Measurements from ENCODE around the gene SIRPA. TPM values are rescaled to one million over a fixed set of nuclear protein-coding genes. Genes with fewer than 3 reads are reported as not detected.

Gene SIRPA
- total RNA-seq, 1 experiment from 2014 or later = 0.30 TPM

DNA sequence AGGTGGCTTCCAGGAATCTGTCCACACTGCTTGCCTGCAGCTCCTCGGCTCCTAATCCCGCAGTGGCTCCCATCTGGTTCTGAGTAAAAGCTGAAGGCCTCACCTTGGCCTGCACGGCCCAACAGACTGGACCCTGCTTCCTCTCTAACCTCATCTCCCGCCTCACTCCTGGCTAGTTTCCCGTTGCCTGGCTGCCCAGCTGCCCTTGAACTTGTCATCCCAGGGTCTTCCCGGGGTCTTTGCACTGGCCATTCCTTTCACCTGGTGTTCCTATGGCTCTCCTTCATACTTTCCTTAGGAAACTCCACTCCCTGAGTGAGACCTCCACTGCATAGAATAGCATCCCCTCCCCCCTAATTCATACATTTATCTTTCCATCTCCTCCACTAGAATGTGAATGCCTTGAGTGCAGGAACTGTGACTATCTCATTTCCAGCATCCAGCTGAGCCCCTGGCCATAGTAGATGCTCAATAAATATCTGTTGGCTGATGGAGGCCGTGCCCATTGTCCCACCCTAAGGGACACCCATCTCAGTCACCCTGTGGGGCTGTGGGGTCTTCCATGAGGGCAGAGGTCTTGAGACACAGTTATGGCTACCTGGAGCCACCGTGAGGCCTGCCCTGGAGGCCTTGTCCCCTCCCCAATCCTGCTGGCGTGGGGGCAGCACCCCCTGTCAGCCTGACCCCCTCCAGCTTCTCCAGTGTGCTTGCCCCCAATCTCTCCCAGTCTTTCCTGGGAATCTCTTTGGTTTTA, 9.1 kb upstream of the SIRPA start:
- no peaks in the 10 kb centered on the region for H3K27me3 ChIP-seq (ENCODE audit: low read length)
- H3K9me2 ChIP-seq (replicated peaks; ENCODE audit: insufficient read depth, low read length) = no peaks in the 10 kb centered on the region
- H3K4me1 ChIP-seq (ENCODE audit: low read length) = peaks cover 2% of the 10 kb centered on the region; the same call in 1 of the 2 replicates
- no peak overlapping the region for H2AFZ ChIP-seq (ENCODE audit: low read length)
- H3K4me2 ChIP-seq (ENCODE audit: low read depth, low read length, poor library complexity, severe bottlenecking) = no peak overlapping the region
- H4K20me1 ChIP-seq (ENCODE audit: insufficient read depth, low read depth, low read length) = peaks cover 7% of the 10 kb centered on the region; the same call in 1 of the 2 replicates
- H3K36me3 ChIP-seq (ENCODE audit: insufficient read depth, low read length) = no peaks in the 10 kb centered on the region
- H3K27ac ChIP-seq (ENCODE audit: low read length) = no peak overlapping the region
- no peak overlapping the region for H3K4me3 ChIP-seq (ENCODE audit: low read length)
- H3K9ac ChIP-seq (ENCODE audit: low read length) = no peak overlapping the region
- H3K9me3 ChIP-seq (ENCODE audit: low read length) = no peaks in the 10 kb centered on the region
- DNase-seq = no peak
- no peaks in the 10 kb centered on the region for H3K79me2 ChIP-seq (ENCODE audit: low read length)

DNA sequence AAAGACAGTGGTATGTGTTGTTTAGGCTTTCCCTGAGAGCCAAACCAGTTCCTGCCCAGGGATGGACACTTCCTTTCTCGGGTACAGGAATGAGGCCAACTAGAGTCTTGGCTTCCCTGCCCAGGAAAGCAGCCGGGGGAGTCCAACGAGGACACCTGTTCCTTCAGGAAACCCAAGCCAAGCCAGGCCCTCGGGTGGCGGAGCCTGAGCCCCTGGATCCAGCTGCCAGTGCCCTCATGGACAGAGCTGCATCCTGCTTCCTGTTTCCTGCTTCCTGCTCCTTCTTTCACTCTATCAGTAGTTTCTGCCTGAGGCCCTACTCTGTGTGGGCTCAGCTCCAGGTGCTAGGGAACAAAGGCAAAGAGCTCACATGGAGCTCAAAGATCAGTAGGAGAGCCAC, 7.9 kb upstream of the SIRPA start:
- no peaks in the 10 kb centered on the region for H3K36me3 ChIP-seq (ENCODE audit: insufficient read depth, low read length)
- H3K9ac ChIP-seq (ENCODE audit: low read length) = no peak overlapping the region
- H2AFZ ChIP-seq (ENCODE audit: low read length) = no peak overlapping the region
- no peaks in the 10 kb centered on the region for H3K27me3 ChIP-seq (ENCODE audit: low read length)
- H3K9me3 ChIP-seq (ENCODE audit: low read length) = no peaks in the 10 kb centered on the region
- H3K4me1 ChIP-seq (ENCODE audit: low read length) = peaks cover 2% of the 10 kb centered on the region; the same call in 1 of the 2 replicates
- no peaks in the 10 kb centered on the region for H3K79me2 ChIP-seq (ENCODE audit: low read length)
- DNase-seq = no peak
- H3K4me3 ChIP-seq (ENCODE audit: low read length) = no peak overlapping the region
- H4K20me1 ChIP-seq (ENCODE audit: insufficient read depth, low read depth, low read length) = no peaks in the 10 kb centered on the region
- H3K27ac ChIP-seq (ENCODE audit: low read length) = no peak overlapping the region
- no peaks in the 10 kb centered on the region for H3K9me2 ChIP-seq (replicated peaks; ENCODE audit: insufficient read depth, low read length)
- no peak overlapping the region for H3K4me2 ChIP-seq (ENCODE audit: low read depth, low read length, poor library complexity, severe bottlenecking)

DNA sequence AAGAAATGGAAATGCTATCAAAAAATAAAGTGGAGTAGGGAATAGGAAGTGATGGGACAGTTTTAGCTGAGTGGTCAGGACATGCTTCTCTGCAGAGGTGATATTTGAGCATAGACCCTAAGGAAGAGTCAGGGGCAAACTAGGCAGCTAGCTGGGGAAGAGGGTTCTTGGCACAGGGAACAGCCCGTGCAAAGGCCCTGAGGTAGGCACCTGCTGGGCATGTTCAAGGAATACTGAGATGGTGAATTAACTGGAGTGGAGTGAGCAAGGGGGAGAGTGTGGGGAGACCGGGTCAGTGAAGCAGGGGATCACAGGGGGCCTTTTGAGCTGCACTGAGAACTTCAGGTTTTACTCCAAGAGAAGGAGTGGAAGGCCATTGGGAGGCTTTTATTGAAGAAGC, 7.5 kb upstream of the SIRPA start:
- Histone ChIP-seq H3K9ac (ENCODE audit: low read length) (no peak overlapping the region), H3K4me3 (ENCODE audit: low read length) (no peak overlapping the region), H3K9me2 (replicated peaks; ENCODE audit: insufficient read depth, low read length) (no peaks in the 10 kb centered on the region), H3K4me2 (ENCODE audit: low read depth, low read length, poor library complexity, severe bottlenecking) (no peak overlapping the region), H4K20me1 (ENCODE audit: insufficient read depth, low read depth, low read length) (no peaks in the 10 kb centered on the region), H3K27me3 (ENCODE audit: low read length) (no peaks in the 10 kb centered on the region), H2AFZ (ENCODE audit: low read length) (no peak overlapping the region), H3K9me3 (ENCODE audit: low read length) (no peaks in the 10 kb centered on the region), H3K4me1 (ENCODE audit: low read length) (peaks cover 2% of the 10 kb centered on the region; the same call in 1 of the 2 replicates), H3K27ac (ENCODE audit: low read length) (no peak overlapping the region), H3K79me2 (ENCODE audit: low read length) (no peaks in the 10 kb centered on the region), H3K36me3 (ENCODE audit: insufficient read depth, low read length) (no peaks in the 10 kb centered on the region)
- no peak for DNase-seq

DNA sequence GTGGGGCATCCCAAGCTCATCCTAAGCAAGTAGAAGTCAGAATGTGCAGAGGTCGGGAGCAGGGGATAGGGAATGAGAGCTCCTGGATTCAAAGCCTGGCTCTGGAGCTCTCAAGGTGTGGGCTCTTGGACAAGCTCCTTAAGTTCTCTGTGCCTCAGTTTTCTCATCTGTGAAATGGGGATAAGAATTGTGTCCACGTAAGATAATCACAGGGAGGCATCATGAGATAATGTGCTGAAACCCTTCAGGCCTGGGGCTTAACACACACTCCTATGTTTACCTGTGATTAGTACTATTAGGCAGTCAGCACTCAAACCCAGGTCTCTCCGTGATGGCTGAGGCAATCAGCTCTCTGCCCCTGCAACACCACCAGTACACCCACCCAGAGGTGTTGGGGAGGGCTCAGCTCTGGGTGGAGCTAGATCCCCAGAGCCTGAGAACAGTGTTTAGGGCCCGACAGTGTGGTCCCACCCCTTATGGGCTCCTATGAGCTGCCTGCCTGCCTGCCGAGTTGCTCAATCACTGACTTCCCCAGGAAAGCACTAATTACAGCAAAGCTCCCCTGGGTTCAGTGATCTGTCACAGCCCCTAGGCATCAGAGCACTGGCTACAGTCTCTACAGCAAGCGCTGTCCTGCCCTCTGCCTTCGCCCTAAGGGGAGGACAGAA, 6.3 kb upstream of the SIRPA start:
- no peak overlapping the region for H2AFZ ChIP-seq (ENCODE audit: low read length)
- H3K4me1 ChIP-seq (ENCODE audit: low read length) = peaks cover 3% of the 10 kb centered on the region; the same call in 1 of the 2 replicates
- no peak overlapping the region for H3K27ac ChIP-seq (ENCODE audit: low read length)
- H3K9ac ChIP-seq (ENCODE audit: low read length) = no peak overlapping the region
- H3K4me2 ChIP-seq (ENCODE audit: low read depth, low read length, poor library complexity, severe bottlenecking) = no peak overlapping the region
- no peaks in the 10 kb centered on the region for H3K9me2 ChIP-seq (replicated peaks; ENCODE audit: insufficient read depth, low read length)
- H4K20me1 ChIP-seq (ENCODE audit: insufficient read depth, low read depth, low read length) = no peaks in the 10 kb centered on the region
- no peaks in the 10 kb centered on the region for H3K9me3 ChIP-seq (ENCODE audit: low read length)
- H3K4me3 ChIP-seq (ENCODE audit: low read length) = no peak overlapping the region
- H3K36me3 ChIP-seq (ENCODE audit: insufficient read depth, low read length) = no peaks in the 10 kb centered on the region
- no peaks in the 10 kb centered on the region for H3K79me2 ChIP-seq (ENCODE audit: low read length)
- DNase-seq = no peak
- H3K27me3 ChIP-seq (ENCODE audit: low read length) = peaks cover 5% of the 10 kb centered on the region; the same call in 1 of the 2 replicates

DNA sequence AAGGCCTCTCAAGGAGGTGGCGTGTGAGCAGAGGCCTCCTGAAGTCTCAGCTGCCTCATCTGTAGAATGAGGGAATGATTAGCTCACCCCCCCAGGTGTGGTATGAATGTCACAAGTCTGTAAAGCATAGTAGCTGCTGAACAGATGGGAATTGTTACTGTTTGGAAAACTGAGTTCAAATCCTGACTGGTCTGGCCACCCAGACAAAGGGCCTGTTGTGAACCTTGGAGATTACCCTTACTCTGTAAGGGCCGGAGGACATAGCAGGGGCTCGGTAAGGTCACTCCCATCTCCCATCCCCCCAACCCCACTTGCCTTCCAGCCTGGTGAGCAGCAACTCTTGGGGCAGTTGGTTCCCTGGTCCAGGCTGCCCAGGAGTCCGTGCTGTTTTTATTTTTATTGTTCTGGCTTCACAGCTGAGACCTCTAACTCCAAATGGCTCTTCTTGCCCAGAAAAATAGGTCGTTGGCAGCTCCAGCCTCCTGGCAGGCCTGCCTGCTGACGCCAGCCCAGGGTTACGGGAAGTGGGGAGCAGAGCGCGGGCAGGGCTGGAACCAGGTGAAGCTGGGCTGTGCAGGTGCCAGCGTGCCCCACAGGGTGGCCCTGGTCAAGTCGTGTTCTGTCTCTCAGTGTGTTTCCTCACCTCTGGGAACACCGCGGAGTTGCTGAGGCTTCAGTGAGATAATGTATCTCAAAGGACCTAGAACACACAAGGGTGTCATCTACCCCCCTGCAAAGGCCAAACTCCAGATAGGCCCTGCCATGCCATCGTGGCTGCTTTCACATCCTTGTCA, 4.5 kb upstream of the SIRPA start:
- Histone ChIP-seq H3K27ac (ENCODE audit: low read length) (no peak overlapping the region), H3K27me3 (ENCODE audit: low read length) (peaks cover 5% of the 10 kb centered on the region; the same call in 1 of the 2 replicates), H3K79me2 (ENCODE audit: low read length) (no peaks in the 10 kb centered on the region), H4K20me1 (ENCODE audit: insufficient read depth, low read depth, low read length) (peaks cover under 1% of the 10 kb centered on the region; the same call in 1 of the 2 replicates), H3K4me3 (ENCODE audit: low read length) (no peak overlapping the region), H3K4me2 (ENCODE audit: low read depth, low read length, poor library complexity, severe bottlenecking) (no peak overlapping the region), H3K4me1 (ENCODE audit: low read length) (peaks cover 10% of the 10 kb centered on the region), H3K36me3 (ENCODE audit: insufficient read depth, low read length) (no peaks in the 10 kb centered on the region), H3K9ac (ENCODE audit: low read length) (no peak overlapping the region), H2AFZ (ENCODE audit: low read length) (no peak overlapping the region), H3K9me3 (ENCODE audit: low read length) (no peaks in the 10 kb centered on the region), H3K9me2 (replicated peaks; ENCODE audit: insufficient read depth, low read length) (no peaks in the 10 kb centered on the region)
- DNase-seq = no peak

DNA sequence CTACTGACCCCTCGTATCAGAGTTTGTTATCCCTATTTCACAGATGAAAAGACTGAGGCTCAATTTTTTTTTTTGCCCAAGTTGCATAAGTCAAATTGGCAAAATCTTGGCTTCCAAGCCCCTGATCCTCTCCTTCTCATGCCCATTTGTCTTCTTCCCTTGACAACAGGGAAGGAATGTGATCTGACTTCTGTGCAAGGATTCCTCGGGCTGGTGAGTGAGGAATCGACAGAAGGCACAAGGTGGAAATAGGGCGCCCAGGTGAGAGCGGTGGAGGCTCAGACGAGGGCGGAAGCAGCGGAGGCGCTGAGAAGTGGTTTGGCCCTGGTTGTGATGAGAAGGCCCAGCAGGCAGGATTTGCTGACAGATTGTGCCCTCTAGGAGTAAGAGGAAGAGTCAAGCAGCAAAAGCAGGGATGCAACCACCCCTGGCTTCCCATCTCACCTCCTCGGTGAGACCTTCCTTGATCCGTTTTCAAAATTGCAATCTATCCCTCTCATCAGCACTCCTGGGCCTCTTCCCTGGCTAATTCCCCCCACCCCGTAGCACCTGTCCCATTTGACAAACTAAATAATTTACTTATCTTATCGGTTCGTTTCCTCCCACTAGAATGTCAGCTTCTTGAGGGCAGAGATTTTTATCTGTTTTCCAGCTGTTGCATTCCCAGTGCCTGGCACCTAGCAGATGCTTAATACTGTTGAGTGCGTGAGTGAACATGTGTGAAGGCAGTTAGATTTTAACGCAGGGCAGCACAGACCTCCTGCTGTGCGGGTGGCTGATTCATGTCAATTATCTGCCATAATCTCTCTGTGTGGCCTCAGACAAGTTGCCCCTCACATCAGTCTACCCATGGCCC, 3.7 kb upstream of the SIRPA start:
- H3K4me2 ChIP-seq (ENCODE audit: low read depth, low read length, poor library complexity, severe bottlenecking) = no peak overlapping the region
- H3K27ac ChIP-seq (ENCODE audit: low read length) = no peak overlapping the region
- H4K20me1 ChIP-seq (ENCODE audit: insufficient read depth, low read depth, low read length) = peaks cover 3% of the 10 kb centered on the region; the same call in 1 of the 2 replicates
- H3K4me3 ChIP-seq (ENCODE audit: low read length) = no peak overlapping the region
- H3K79me2 ChIP-seq (ENCODE audit: low read length) = no peaks in the 10 kb centered on the region
- H3K9me3 ChIP-seq (ENCODE audit: low read length) = no peaks in the 10 kb centered on the region
- no peak overlapping the region for H3K9ac ChIP-seq (ENCODE audit: low read length)
- peaks cover 18% of the 10 kb centered on the region for H3K4me1 ChIP-seq (ENCODE audit: low read length)
- H3K36me3 ChIP-seq (ENCODE audit: insufficient read depth, low read length) = no peaks in the 10 kb centered on the region
- no peak for DNase-seq
- H3K9me2 ChIP-seq (replicated peaks; ENCODE audit: insufficient read depth, low read length) = no peaks in the 10 kb centered on the region
- no peak overlapping the region for H2AFZ ChIP-seq (ENCODE audit: low read length)
- H3K27me3 ChIP-seq (ENCODE audit: low read length) = peaks cover 5% of the 10 kb centered on the region; the same call in 1 of the 2 replicates

DNA sequence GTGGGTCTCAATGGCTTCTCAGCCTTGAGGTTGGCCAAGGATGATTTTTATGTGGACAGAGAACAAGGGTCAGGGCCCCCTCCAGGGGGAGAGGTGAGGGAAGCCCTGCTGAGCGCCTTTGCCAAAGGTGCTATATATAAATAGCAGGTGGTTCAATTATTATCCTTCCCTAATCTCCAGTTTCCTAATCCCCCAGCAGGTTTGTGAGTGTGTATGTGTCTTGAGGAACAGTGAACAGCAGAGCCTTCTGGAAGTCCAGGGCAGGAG, 3.2 kb upstream of the SIRPA start:
- no peaks in the 10 kb centered on the region for H3K9me2 ChIP-seq (replicated peaks; ENCODE audit: insufficient read depth, low read length)
- no peaks in the 10 kb centered on the region for H3K36me3 ChIP-seq (ENCODE audit: insufficient read depth, low read length)
- peaks cover 24% of the 10 kb centered on the region for H3K4me1 ChIP-seq (ENCODE audit: low read length)
- no peak overlapping the region for H3K4me3 ChIP-seq (ENCODE audit: low read length)
- H3K27ac ChIP-seq (ENCODE audit: low read length) = no peak overlapping the region
- H3K27me3 ChIP-seq (ENCODE audit: low read length) = peaks cover 5% of the 10 kb centered on the region; the same call in 1 of the 2 replicates
- no peaks in the 10 kb centered on the region for H3K79me2 ChIP-seq (ENCODE audit: low read length)
- DNase-seq = no peak
- no peak overlapping the region for H2AFZ ChIP-seq (ENCODE audit: low read length)
- H4K20me1 ChIP-seq (ENCODE audit: insufficient read depth, low read depth, low read length) = peaks cover 3% of the 10 kb centered on the region; the same call in 1 of the 2 replicates
- H3K9me3 ChIP-seq (ENCODE audit: low read length) = no peaks in the 10 kb centered on the region
- H3K4me2 ChIP-seq (ENCODE audit: low read depth, low read length, poor library complexity, severe bottlenecking) = no peak overlapping the region
- H3K9ac ChIP-seq (ENCODE audit: low read length) = no peak overlapping the region
